H1 (cell line): Measurements from ENCODE around the gene NCOA6. TPM values are rescaled to one million over a fixed set of nuclear protein-coding genes. Genes with fewer than 3 reads are reported as not detected.

Source experiments
- CHD7 ChIP-seq: fragments of 300-600 bp; sonication (generic); IDR thresholded peaks from 2 replicates; pipeline ENCODE4 v1.7.1; 2012; ENCODE audit warnings: low read length, moderate library complexity, mild to moderate bottlenecking, inconsistent platforms; ENCODE audit not compliant: insufficient replicate concordance
- CTCF ChIP-seq, 3 experiments: IDR thresholded peaks; 1 replicate in 2 of 3; 2 replicates in 1 of 3; pipeline versions ENCODE4 v1.5.1 to v1.6.1; 2011; ENCODE audit warnings: low read length in 3 of 3, mild to moderate bottlenecking in 3 of 3, inconsistent platforms in 2 of 3, low read depth in 1 of 3, moderate library complexity in 1 of 3; ENCODE audit not compliant: insufficient read depth in 1 of 3; ENCODE audit errors: control extremely low read depth in 1 of 3
- GTF2F1 ChIP-seq: IDR thresholded peaks from 2 replicates; pipeline ENCODE4 v1.6.1; 2012; ENCODE audit warnings: low read depth, low read length, improper control_type of control experiment, borderline replicate concordance
- TCF12 ChIP-seq: IDR thresholded peaks from 2 replicates; pipeline ENCODE4 v1.6.1; 2011; ENCODE audit warnings: low read depth, mild to moderate bottlenecking, low read length
- polyA plus RNA-seq, 7 experiments: library from polyadenylated mRNA; depleted of rRNA in 3 of 7; stranded (reverse) in 5 of 7; unstranded in 2 of 7; fragments of >200 nt in 5 of 7; fragments of 200-250 nt in 2 of 7; gene quantifications; 1 replicate in 5 of 7; 2 replicates in 1 of 7; 4 replicates in 1 of 7; pipeline versions ENCODE4 v1.2.1 to v1.2.3, GENCODE V29; 2011 to 2013; ENCODE audit warnings: missing spikeins in 2 of 7, mixed read lengths in 2 of 7
- total RNA-seq: library from RNA; stranded (reverse); fragmentation: NEBNext Ultra II Directional; extraction: Animal tissue kit (Norgen Biotek cat#: 25700); gene quantifications from 2 replicates; pipeline ENCODE4 v1.2.1, GENCODE V29; 2021

Gene NCOA6
- total and polyA plus RNA-seq, 2 of the 8 experiments (the other 6 are each of a cell fraction or from before 2014, with no cell fraction given): 9.0 to 9.5 TPM

- TF ChIP-seq CHD7 (no peak), TCF12 (no peak), GTF2F1 (no peak), CTCF (IDR thresholded peaks at IDR 0.05; ENCODE audit: control extremely low read depth in 1 of 3, insufficient read depth in 1 of 3, low read depth in 1 of 3, low read length in 3 of 3) (no peak)
These were observed 74.0 kb downstream of the NCOA6 start (continued) for GRCh38 chr20:34751453-34751852.
